Ishikawa (cell line): ENCODE data around the gene RALGAPA2.

Experiments used
- CEBPB ChIP-seq: IDR thresholded peaks from 2 replicates; pipeline ENCODE4 v1.6.1; 2012
- CREB1 ChIP-seq: IDR thresholded peaks from 2 replicates; pipeline ENCODE4 v1.6.1; 2012; ENCODE audit warnings: low read depth
- EGR1 ChIP-seq: IDR thresholded peaks from 2 replicates; pipeline ENCODE4 v1.6.1; 2012
- EP300 ChIP-seq: IDR thresholded peaks from 2 replicates; pipeline ENCODE4 v1.6.1; 2012; ENCODE audit warnings: borderline replicate concordance
- FOXM1 ChIP-seq: IDR thresholded peaks from 2 replicates; pipeline ENCODE4 v1.6.1; 2012; ENCODE audit warnings: low read depth, borderline replicate concordance
- NFIC ChIP-seq: IDR thresholded peaks from 2 replicates; pipeline ENCODE4 v1.6.1; 2012
- REST ChIP-seq: IDR thresholded peaks from 2 replicates; pipeline ENCODE4 v1.6.1; 2012; ENCODE audit warnings: low read depth, mild to moderate bottlenecking
- TAF1 ChIP-seq: IDR thresholded peaks from 2 replicates; pipeline ENCODE4 v1.6.1; 2012; ENCODE audit warnings: low read depth, mild to moderate bottlenecking
- TEAD4 ChIP-seq: IDR thresholded peaks from 2 replicates; pipeline ENCODE4 v1.6.1; 2012
- TF ChIP-seq, protein P1 (sequence below): IDR thresholded peaks from 2 replicates; pipeline ENCODE4 v1.6.1; 2012

GRCh38 chr20:20411402-20411801 is 301.0 kb downstream of the RALGAPA2 start:
- TF ChIP-seq REST (no peak), TAF1 (no peak), CEBPB (no peak), EP300 (no peak), CREB1 (no peak), NFIC (no peak), FOXM1 (no peak), TEAD4 (no peak), EGR1 (no peak)
- TF ChIP-seq, protein P1, sequence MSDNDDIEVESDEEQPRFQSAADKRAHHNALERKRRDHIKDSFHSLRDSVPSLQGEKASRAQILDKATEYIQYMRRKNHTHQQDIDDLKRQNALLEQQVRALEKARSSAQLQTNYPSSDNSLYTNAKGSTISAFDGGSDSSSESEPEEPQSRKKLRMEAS, result no peak
